Measurements from ENCODE around the gene TPCN2.

Gene TPCN2

GRCh38 chr11:69091638-69092165 is 43.0 kb downstream of the TPCN2 start:
- Histone ChIP-seq H3K27me3 (ENCODE audit: control insufficient read depth, insufficient read depth, low read length) (no peaks in the 10 kb centered on the region), H3K9ac (ENCODE audit: low read depth, low read length) (no peak overlapping the region), H3K4me1 (ENCODE audit: control insufficient read depth, insufficient read depth, low read length) (no peaks in the 10 kb centered on the region), H3K36me3 (ENCODE audit: control insufficient read depth, insufficient read depth, low read length) (peaks cover 25% of the 10 kb centered on the region), H3K9me3 (ENCODE audit: control insufficient read depth, insufficient read depth, low read length) (no peaks in the 10 kb centered on the region), H3K4me3 (ENCODE audit: low read depth, low read length) (no peak overlapping the region), H3K27ac (ENCODE audit: low read depth, low read length) (no peak overlapping the region)

- Histone ChIP-seq H3K27ac (ENCODE audit: low read depth, low read length) (no peak overlapping the region), H3K9ac (ENCODE audit: low read depth, low read length) (no peak overlapping the region), H3K4me1 (ENCODE audit: control insufficient read depth, insufficient read depth, low read length) (no peaks in the 10 kb centered on the region), H3K36me3 (ENCODE audit: control insufficient read depth, insufficient read depth, low read length) (peaks cover 25% of the 10 kb centered on the region), H3K9me3 (ENCODE audit: control insufficient read depth, insufficient read depth, low read length) (no peaks in the 10 kb centered on the region), H3K27me3 (ENCODE audit: control insufficient read depth, insufficient read depth, low read length) (no peaks in the 10 kb centered on the region), H3K4me3 (ENCODE audit: low read depth, low read length) (no peak overlapping the region)
These were observed 43.5 kb downstream of the TPCN2 start for GRCh38 chr11:69092263-69092662.

- Histone ChIP-seq H3K4me1 (ENCODE audit: control insufficient read depth, insufficient read depth, low read length) (no peaks in the 10 kb centered on the region), H3K9me3 (ENCODE audit: control insufficient read depth, insufficient read depth, low read length) (no peaks in the 10 kb centered on the region), H3K27ac (ENCODE audit: low read depth, low read length) (no peak overlapping the region), H3K9ac (ENCODE audit: low read depth, low read length) (no peak overlapping the region), H3K27me3 (ENCODE audit: control insufficient read depth, insufficient read depth, low read length) (no peaks in the 10 kb centered on the region), H3K36me3 (ENCODE audit: control insufficient read depth, insufficient read depth, low read length) (peaks cover 25% of the 10 kb centered on the region), H3K4me3 (ENCODE audit: low read depth, low read length) (no peak overlapping the region)
These were observed 44.4 kb downstream of the TPCN2 start for GRCh38 chr11:69093106-69093505.

- H3K9ac ChIP-seq (ENCODE audit: low read depth, low read length) = no peak overlapping the region
- no peak overlapping the region for H3K4me3 ChIP-seq (ENCODE audit: low read depth, low read length)
- H3K9me3 ChIP-seq (ENCODE audit: control insufficient read depth, insufficient read depth, low read length) = no peaks in the 10 kb centered on the region
- no peaks in the 10 kb centered on the region for H3K27me3 ChIP-seq (ENCODE audit: control insufficient read depth, insufficient read depth, low read length)
- no peak overlapping the region for H3K27ac ChIP-seq (ENCODE audit: low read depth, low read length)
- peaks cover 21% of the 10 kb centered on the region for H3K36me3 ChIP-seq (ENCODE audit: control insufficient read depth, insufficient read depth, low read length)
- no peaks in the 10 kb centered on the region for H3K4me1 ChIP-seq (ENCODE audit: control insufficient read depth, insufficient read depth, low read length)
These were observed 45.6 kb downstream of the TPCN2 start for GRCh38 chr11:69094111-69094914.

GRCh38 chr11:69094915-69095290 is 46.2 kb downstream of the TPCN2 start:
- H3K27me3 ChIP-seq (ENCODE audit: control insufficient read depth, insufficient read depth, low read length) = no peaks in the 10 kb centered on the region
- H3K4me3 ChIP-seq (ENCODE audit: low read depth, low read length) = no peak overlapping the region
- peaks cover 15% of the 10 kb centered on the region for H3K36me3 ChIP-seq (ENCODE audit: control insufficient read depth, insufficient read depth, low read length)
- no peak overlapping the region for H3K27ac ChIP-seq (ENCODE audit: low read depth, low read length)
- no peaks in the 10 kb centered on the region for H3K4me1 ChIP-seq (ENCODE audit: control insufficient read depth, insufficient read depth, low read length)
- no peaks in the 10 kb centered on the region for H3K9me3 ChIP-seq (ENCODE audit: control insufficient read depth, insufficient read depth, low read length)
- no peak overlapping the region for H3K9ac ChIP-seq (ENCODE audit: low read depth, low read length)

GRCh38 chr11:69095300-69095699 is 46.6 kb downstream of the TPCN2 start:
- H3K9ac ChIP-seq (ENCODE audit: low read depth, low read length) = no peak overlapping the region
- no peaks in the 10 kb centered on the region for H3K9me3 ChIP-seq (ENCODE audit: control insufficient read depth, insufficient read depth, low read length)
- H3K36me3 ChIP-seq (ENCODE audit: control insufficient read depth, insufficient read depth, low read length) = peaks cover 11% of the 10 kb centered on the region
- no peaks in the 10 kb centered on the region for H3K27me3 ChIP-seq (ENCODE audit: control insufficient read depth, insufficient read depth, low read length)
- no peak overlapping the region for H3K27ac ChIP-seq (ENCODE audit: low read depth, low read length)
- H3K4me3 ChIP-seq (ENCODE audit: low read depth, low read length) = no peak overlapping the region
- H3K4me1 ChIP-seq (ENCODE audit: control insufficient read depth, insufficient read depth, low read length) = no peaks in the 10 kb centered on the region

- no peak overlapping the region for H3K9ac ChIP-seq (ENCODE audit: low read depth, low read length)
These were observed 47.7 kb downstream of the TPCN2 start for GRCh38 chr11:69096473-69096872.

GRCh38 chr11:69097263-69097662 is 48.5 kb downstream of the TPCN2 start:
- no peaks in the 10 kb centered on the region for H3K4me1 ChIP-seq (ENCODE audit: control insufficient read depth, insufficient read depth, low read length)
- H3K9me3 ChIP-seq (ENCODE audit: control insufficient read depth, insufficient read depth, low read length) = no peaks in the 10 kb centered on the region
- H3K27me3 ChIP-seq (ENCODE audit: control insufficient read depth, insufficient read depth, low read length) = no peaks in the 10 kb centered on the region
- H3K36me3 ChIP-seq (ENCODE audit: control insufficient read depth, insufficient read depth, low read length) = 0 out of 2 replicates have a peak, but pooled peaks cover 6% of the 10 kb centered on the region
- no peak overlapping the region for H3K4me3 ChIP-seq (ENCODE audit: low read depth, low read length)
- no peak overlapping the region for H3K27ac ChIP-seq (ENCODE audit: low read depth, low read length)
- H3K9ac ChIP-seq (ENCODE audit: low read depth, low read length) = no peak overlapping the region

More at GRCh38 chr11:69096473-69096872, 47.7 kb downstream of the TPCN2 start:
- Histone ChIP-seq H3K27ac (ENCODE audit: low read depth, low read length) (no peak overlapping the region), H3K4me1 (ENCODE audit: control insufficient read depth, insufficient read depth, low read length) (no peaks in the 10 kb centered on the region), H3K36me3 (ENCODE audit: control insufficient read depth, insufficient read depth, low read length) (peaks cover 10% of the 10 kb centered on the region; the same call in 1 of the 2 replicates), H3K27me3 (ENCODE audit: control insufficient read depth, insufficient read depth, low read length) (no peaks in the 10 kb centered on the region), H3K4me3 (ENCODE audit: low read depth, low read length) (no peak overlapping the region), H3K9me3 (ENCODE audit: control insufficient read depth, insufficient read depth, low read length) (no peaks in the 10 kb centered on the region)

- H3K9me3 ChIP-seq (ENCODE audit: control insufficient read depth, insufficient read depth, low read length) = no peaks in the 10 kb centered on the region
- H3K27me3 ChIP-seq (ENCODE audit: control insufficient read depth, insufficient read depth, low read length) = no peaks in the 10 kb centered on the region
- H3K4me3 ChIP-seq (ENCODE audit: low read depth, low read length) = no peak overlapping the region
- H3K4me1 ChIP-seq (ENCODE audit: control insufficient read depth, insufficient read depth, low read length) = no peaks in the 10 kb centered on the region
- no peaks in the 10 kb centered on the region for H3K36me3 ChIP-seq (ENCODE audit: control insufficient read depth, insufficient read depth, low read length)
- no peak overlapping the region for H3K9ac ChIP-seq (ENCODE audit: low read depth, low read length)
- no peak overlapping the region for H3K27ac ChIP-seq (ENCODE audit: low read depth, low read length)
These were observed 50.4 kb downstream of the TPCN2 start for GRCh38 chr11:69099180-69099579.

GRCh38 chr11:69100454-69101114 is 51.9 kb downstream of the TPCN2 start:
- H3K36me3 ChIP-seq (ENCODE audit: control insufficient read depth, insufficient read depth, low read length) = no peaks in the 10 kb centered on the region
- no peak overlapping the region for H3K27ac ChIP-seq (ENCODE audit: low read depth, low read length)
- H3K4me3 ChIP-seq (ENCODE audit: low read depth, low read length) = no peak overlapping the region
- no peaks in the 10 kb centered on the region for H3K27me3 ChIP-seq (ENCODE audit: control insufficient read depth, insufficient read depth, low read length)
- no peak overlapping the region for H3K9ac ChIP-seq (ENCODE audit: low read depth, low read length)
- H3K4me1 ChIP-seq (ENCODE audit: control insufficient read depth, insufficient read depth, low read length) = no peaks in the 10 kb centered on the region
- no peaks in the 10 kb centered on the region for H3K9me3 ChIP-seq (ENCODE audit: control insufficient read depth, insufficient read depth, low read length)

- Histone ChIP-seq H3K36me3 (ENCODE audit: control insufficient read depth, insufficient read depth, low read length) (no peaks in the 10 kb centered on the region), H3K4me3 (ENCODE audit: low read depth, low read length) (no peak overlapping the region), H3K9me3 (ENCODE audit: control insufficient read depth, insufficient read depth, low read length) (no peaks in the 10 kb centered on the region), H3K27ac (ENCODE audit: low read depth, low read length) (no peak overlapping the region), H3K9ac (ENCODE audit: low read depth, low read length) (no peak overlapping the region), H3K4me1 (ENCODE audit: control insufficient read depth, insufficient read depth, low read length) (no peaks in the 10 kb centered on the region), H3K27me3 (ENCODE audit: control insufficient read depth, insufficient read depth, low read length) (no peaks in the 10 kb centered on the region)
These were observed 52.5 kb downstream of the TPCN2 start for GRCh38 chr11:69101115-69101791.
